Panc1 (cell line): ENCODE measurements around the gene ZDHHC1. TPM values are rescaled to one million over a fixed set of nuclear protein-coding genes. Genes with fewer than 3 reads are reported as not detected.

ENCODE experiments used
- ATAC-seq: fragments of 200-7000 bp; cut with Tn5 transposase; 2 replicates; pipeline ENCODE4 v1.9.1; 2020; ENCODE audit warnings: mild to moderate bottlenecking, moderate library complexity
- BruUV-seq: library from RNA; stranded (reverse); fragments of 400-500 nt; replicated peaks from 2 replicates; lab custom pipeline; 2021; lab: Mats Ljungman, UMichigan
- CTCF ChIA-PET: fragments of 300-600 bp; sonication (Branson Sonifier 250); formaldehyde crosslinking; loops from one replicate; lab custom pipeline; 2022; ENCODE audit warnings: antibody characterized with exemption; lab: Charles Lee
- POLR2A ChIA-PET: fragments of 300-600 bp; sonication (Branson Sonifier 250); formaldehyde crosslinking; loops from one replicate; lab custom pipeline; 2022; ENCODE audit warnings: antibody characterized with exemption; lab: Charles Lee
- DNase-seq: peaks from one replicate; pipeline ENCODE4 v3.0.0-alpha.2; 2010; ENCODE audit warnings: low read depth, low spot score
- H3K27ac ChIP-seq: 2 replicates; pipeline ENCODE4 v1.5.1; 2011; ENCODE audit warnings: mild to moderate bottlenecking, low read length, inconsistent platforms
- H3K27me3 ChIP-seq: fragments of 200-500 bp; sonication (Bioruptor generic); 2 replicates; pipeline ENCODE4 v1.6.0; 2014; ENCODE audit warnings: low read length, inconsistent platforms; ENCODE audit not compliant: control insufficient read depth, insufficient read depth
- H3K36me3 ChIP-seq: fragments of 200-500 bp; sonication (Bioruptor generic); 2 replicates; pipeline ENCODE4 v1.5.1; 2014; ENCODE audit warnings: inconsistent platforms, mild to moderate bottlenecking, low read length, moderate library complexity; ENCODE audit not compliant: control insufficient read depth, insufficient read depth
- H3K4me1 ChIP-seq: 2 replicates; pipeline ENCODE4 v1.5.1; 2011; ENCODE audit warnings: inconsistent platforms, mild to moderate bottlenecking, low read length, moderate library complexity; ENCODE audit not compliant: control insufficient read depth, insufficient read depth
- H3K4me3 ChIP-seq, 2 experiments: 2 replicates each; pipeline ENCODE4 v1.5.1; 2011 to 2012; ENCODE audit warnings: low read depth in 2 of 2, low read length in 2 of 2, mild to moderate bottlenecking in 2 of 2, inconsistent platforms in 1 of 2, moderate library complexity in 1 of 2
- H3K9me3 ChIP-seq: fragments of 200-500 bp; sonication (Bioruptor generic); 2 replicates; pipeline ENCODE4 v1.5.1; 2014; ENCODE audit warnings: low read depth, mild to moderate bottlenecking, inconsistent platforms, low read length, moderate library complexity; ENCODE audit not compliant: control insufficient read depth, insufficient read depth
- POLR2AphosphoS5 ChIP-seq: IDR thresholded peaks from 2 replicates; pipeline ENCODE4 v1.6.1; 2012; ENCODE audit warnings: mild to moderate bottlenecking, low read depth, low read length, moderate library complexity
- REST ChIP-seq, 2 experiments: IDR thresholded peaks; 2 replicates each; pipeline ENCODE4 v1.6.1; 2011 to 2012; ENCODE audit warnings: low read depth in 2 of 2, control low read depth in 1 of 2, low read length in 1 of 2, mild to moderate bottlenecking in 1 of 2, moderate library complexity in 1 of 2; ENCODE audit not compliant: insufficient read depth in 1 of 2
- SIN3A ChIP-seq: IDR thresholded peaks from 2 replicates; pipeline ENCODE4 v1.6.1; 2012; ENCODE audit warnings: low read depth, mild to moderate bottlenecking, low read length, moderate library complexity, borderline replicate concordance; ENCODE audit not compliant: insufficient read depth
- TCF7L2 ChIP-seq: IDR thresholded peaks from 2 replicates; pipeline ENCODE4 v1.6.1; 2011; ENCODE audit warnings: mild to moderate bottlenecking, low read depth, low read length, inconsistent platforms
- in situ Hi-C: cut with HindIII; loops from 2 replicates; pipeline ENCODE4 v1.10.0; 2016; ENCODE audit warnings: low sequenced_read_pairs, low pct_unique_long_range_greater_than_20kb
- intact Hi-C: fragments of 100-400 bp; cut with micrococcal nuclease; formaldehyde crosslinking; loops from one replicate; pipeline ENCODE4 v1.10.0; 2022; ENCODE audit not compliant: unreplicated experiment
- total RNA-seq: library from RNA; stranded (reverse); gene quantifications from one replicate; pipeline ENCODE4 v1.2.1, GENCODE V29; 2021; ENCODE audit not compliant: unreplicated experiment
- TF ChIP-seq, protein P1 (sequence below): fragments of 450-650 bp; IDR thresholded peaks from 2 replicates; pipeline ENCODE4 v1.5.1; 2017; ENCODE audit warnings: mild to moderate bottlenecking

The ZDHHC1 gene
- total RNA-seq, 1 experiment from 2014 or later = 7.8 TPM

- TF ChIP-seq POLR2AphosphoS5 = no peak
- TF ChIP-seq SIN3A = no peak
- no peak for TF ChIP-seq TCF7L2
- TF ChIP-seq, protein P1, sequence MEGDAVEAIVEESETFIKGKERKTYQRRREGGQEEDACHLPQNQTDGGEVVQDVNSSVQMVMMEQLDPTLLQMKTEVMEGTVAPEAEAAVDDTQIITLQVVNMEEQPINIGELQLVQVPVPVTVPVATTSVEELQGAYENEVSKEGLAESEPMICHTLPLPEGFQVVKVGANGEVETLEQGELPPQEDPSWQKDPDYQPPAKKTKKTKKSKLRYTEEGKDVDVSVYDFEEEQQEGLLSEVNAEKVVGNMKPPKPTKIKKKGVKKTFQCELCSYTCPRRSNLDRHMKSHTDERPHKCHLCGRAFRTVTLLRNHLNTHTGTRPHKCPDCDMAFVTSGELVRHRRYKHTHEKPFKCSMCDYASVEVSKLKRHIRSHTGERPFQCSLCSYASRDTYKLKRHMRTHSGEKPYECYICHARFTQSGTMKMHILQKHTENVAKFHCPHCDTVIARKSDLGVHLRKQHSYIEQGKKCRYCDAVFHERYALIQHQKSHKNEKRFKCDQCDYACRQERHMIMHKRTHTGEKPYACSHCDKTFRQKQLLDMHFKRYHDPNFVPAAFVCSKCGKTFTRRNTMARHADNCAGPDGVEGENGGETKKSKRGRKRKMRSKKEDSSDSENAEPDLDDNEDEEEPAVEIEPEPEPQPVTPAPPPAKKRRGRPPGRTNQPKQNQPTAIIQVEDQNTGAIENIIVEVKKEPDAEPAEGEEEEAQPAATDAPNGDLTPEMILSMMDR = no peak
- TF ChIP-seq REST (IDR thresholded peaks at IDR 0.05; ENCODE audit: insufficient read depth in 1 of 2, low read depth in 2 of 2, low read length in 1 of 2) = no peak
- no peaks in the 10 kb centered on the region for H3K27me3 ChIP-seq
- intact Hi-C loops (no loop called here), in situ Hi-C loops (no loop called here)
- no peaks in the 10 kb centered on the region for H3K4me1 ChIP-seq
- no peak overlapping the region for H3K27ac ChIP-seq
- no peak overlapping the region for H3K4me3 ChIP-seq
- no peak for DNase-seq
- POLR2A ChIA-PET = no interaction called here
- no peaks in the 10 kb centered on the region for H3K36me3 ChIP-seq
- no peaks in the 10 kb centered on the region for H3K9me3 ChIP-seq
- CTCF ChIA-PET = no interaction called here
- BruUV-seq = no TSS peak
- ATAC-seq = no peak
Observed at GRCh38 chr16:67406111-67406971, 9.9 kb downstream of the ZDHHC1 start.

DNA sequence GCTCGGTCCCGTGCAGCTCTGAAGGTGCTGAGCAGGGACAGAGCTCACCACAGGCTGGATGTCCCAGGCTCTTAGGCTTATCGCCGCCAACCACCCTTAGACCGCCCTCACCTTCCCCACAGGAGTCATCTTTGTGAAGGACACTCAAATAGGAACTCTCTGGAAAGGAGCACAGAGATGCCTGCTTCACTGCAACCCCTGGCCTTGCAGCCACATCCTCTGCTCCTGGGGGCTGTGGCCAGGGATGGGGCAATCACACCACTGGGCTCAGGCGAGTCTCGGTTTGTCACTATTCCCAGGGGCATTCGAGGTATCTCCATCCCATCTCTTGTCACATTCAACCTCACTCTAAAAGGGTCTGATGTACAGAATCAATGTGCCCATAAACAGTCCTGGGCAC, 10.9 kb downstream of the ZDHHC1 start:
- Histone ChIP-seq H3K27ac (no peak overlapping the region), H3K9me3 (no peaks in the 10 kb centered on the region), H3K27me3 (no peaks in the 10 kb centered on the region), H3K4me1 (no peaks in the 10 kb centered on the region), H3K36me3 (no peaks in the 10 kb centered on the region), H3K4me3 (no peak overlapping the region)
- no peak for DNase-seq
- no peak for ATAC-seq
- intact Hi-C loops = no loop called here
- POLR2A ChIA-PET = no interaction called here
- in situ Hi-C loops = no loop called here
- TF ChIP-seq REST (IDR thresholded peaks at IDR 0.05; ENCODE audit: insufficient read depth in 1 of 2, low read depth in 2 of 2, low read length in 1 of 2) (no peak), POLR2AphosphoS5 (no peak), TCF7L2 (no peak), SIN3A (no peak)
- TF ChIP-seq, protein P1 = no peak
- no TSS peak for BruUV-seq
- CTCF ChIA-PET = no interaction called here
